ENCODE measurements around the gene EML1.

EML1 gene

GRCh38 chr14:99875421-99875820, 82.2 kb downstream of the EML1 start:
- TF ChIP-seq CTCF (IDR thresholded peaks at IDR 0.05; ENCODE audit: low read depth, low read length), result no peak
- H3K4me3 ChIP-seq (ENCODE audit: low read depth, low read length), result no peak overlapping the region

GRCh38 chr14:99875836-99876235, 82.6 kb downstream of the EML1 start:
- TF ChIP-seq CTCF (IDR thresholded peaks at IDR 0.05; ENCODE audit: low read depth, low read length), result no peak

GRCh38 chr14:99876406-99876805, 83.2 kb downstream of the EML1 start:
- no peak overlapping the region for H3K4me3 ChIP-seq (ENCODE audit: low read depth, low read length)
- no peak for TF ChIP-seq CTCF (IDR thresholded peaks at IDR 0.05; ENCODE audit: low read depth, low read length)

More at GRCh38 chr14:99875836-99876235, 82.6 kb downstream of the EML1 start:
- no peak overlapping the region for H3K4me3 ChIP-seq (ENCODE audit: low read depth, low read length)

- no peak for TF ChIP-seq CTCF (IDR thresholded peaks at IDR 0.05; ENCODE audit: low read depth, low read length)
- no peak overlapping the region for H3K4me3 ChIP-seq (ENCODE audit: low read depth, low read length)
Observed at GRCh38 chr14:99878563-99878962, 85.3 kb downstream of the EML1 start.

- TF ChIP-seq CTCF (IDR thresholded peaks at IDR 0.05; ENCODE audit: low read depth, low read length), result no peak
- H3K4me3 ChIP-seq (ENCODE audit: low read depth, low read length), result no peak overlapping the region
Observed at GRCh38 chr14:99879401-99880295, 86.4 kb downstream of the EML1 start.

GRCh38 chr14:99880651-99881420, 87.6 kb downstream of the EML1 start:
- no peak overlapping the region for H3K4me3 ChIP-seq (ENCODE audit: low read depth, low read length)
- no peak for TF ChIP-seq CTCF (IDR thresholded peaks at IDR 0.05; ENCODE audit: low read depth, low read length)

Data from WI38 (cell line).